Renal cortex interstitium (tissue), 11 donors: Measurements from ENCODE around the gene TERT. TPM values are rescaled to one million over a fixed set of nuclear protein-coding genes. Genes with fewer than 3 reads are reported as not detected.
A peak's percentile ranks its signal among the peaks of the same experiment; 100 is the strongest.
"Not testable (repeated sequence)": the region's sequence is repeated elsewhere in the genome, so short reads cannot be mapped to it uniquely, and the experiment has no call there.

Experiments
- DNase-seq, 11 donors: peaks; one replicate each; pipeline ENCODE4 v3.0.0-alpha.2; 2013; ENCODE audit warnings: low read depth in 9 of 11, low spot score in 4 of 11; ENCODE audit errors: extremely low read depth in 1 of 11
- polyA plus RNA-seq, 3 donors: library from polyadenylated mRNA; unstranded; fragments of 120-200 nt; gene quantifications; one replicate each; pipeline ENCODE4 v1.2.1, GENCODE V29; 2013; ENCODE audit not compliant: insufficient read length in 3 of 3

TERT gene
- polyA plus RNA-seq, 3 donors: 0.36 to 0.67 (median 0.56) TPM

DNA sequence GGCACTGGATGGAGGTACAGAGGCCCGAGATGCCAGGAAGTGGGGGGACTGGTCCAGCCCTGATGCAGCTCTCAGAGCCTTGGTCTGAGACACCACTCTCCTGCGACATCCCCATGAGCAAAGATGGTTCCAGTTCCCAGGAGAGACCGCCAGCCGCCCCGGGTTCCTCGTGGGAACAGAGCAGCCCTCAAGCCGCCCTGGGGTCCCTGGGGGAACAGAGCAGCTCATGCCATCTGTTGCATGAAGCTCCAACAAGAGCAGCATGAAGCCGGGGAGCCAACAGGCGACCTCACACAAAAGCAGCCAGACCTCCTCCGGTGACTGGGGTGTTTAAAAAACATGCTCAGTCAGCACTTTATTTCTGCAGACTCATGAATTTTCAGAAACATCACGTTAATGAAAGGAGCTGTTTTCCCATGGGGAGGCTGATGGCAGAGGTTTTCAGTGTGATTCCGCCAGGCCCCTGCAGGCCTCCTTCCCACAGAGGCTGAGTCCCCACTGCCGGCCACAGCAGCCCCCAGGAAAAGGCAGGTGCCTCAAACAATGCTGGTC is 63.4 kb downstream of the TERT start:
- DNase-seq: no peak

- DNase-seq: no peak
These were observed 64.3 kb downstream of the TERT start for GRCh38 chr5:1230551-1230950.

DNA sequence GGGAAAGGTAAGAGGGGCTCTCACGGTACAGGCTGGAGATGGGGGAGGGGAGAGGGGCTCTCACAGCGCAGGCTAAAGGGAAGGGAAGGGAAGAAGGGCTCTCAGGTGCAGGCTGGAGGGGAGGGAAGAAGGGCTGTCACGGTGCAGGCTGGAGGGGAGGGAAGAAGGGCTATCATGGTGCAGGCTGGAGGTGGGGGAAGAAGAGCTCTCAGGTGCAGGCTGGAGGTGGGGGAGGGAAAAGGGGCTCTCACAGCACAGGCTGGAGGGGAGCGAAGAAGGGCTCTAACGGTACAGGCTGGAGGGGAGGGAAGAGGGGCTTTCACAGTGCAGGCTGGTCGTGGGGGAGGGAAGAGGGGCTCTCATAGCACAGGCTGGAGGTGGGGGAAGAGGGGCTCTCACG is 65.0 kb downstream of the TERT start:
- DNase-seq: no peak

DNA sequence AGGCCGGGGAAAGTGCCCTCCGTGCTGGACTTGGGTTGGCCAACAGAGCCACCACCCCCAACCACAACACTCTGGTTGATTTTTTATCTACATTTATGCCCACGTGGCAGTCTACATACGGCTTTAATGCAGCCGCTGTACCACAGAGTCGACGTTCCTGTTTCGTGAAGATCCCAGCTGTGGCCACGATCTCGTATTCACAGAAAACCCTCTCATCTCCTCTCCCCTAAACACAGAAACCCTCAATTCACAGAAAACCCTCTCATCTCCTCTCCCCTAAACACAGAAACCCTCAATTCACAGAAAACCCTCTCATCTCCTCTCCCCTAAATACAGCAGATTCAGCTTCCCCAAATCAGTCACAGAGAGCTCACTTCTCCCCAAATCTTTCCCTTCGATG is 65.8 kb downstream of the TERT start:
- DNase-seq: not testable (repeated sequence)

DNA sequence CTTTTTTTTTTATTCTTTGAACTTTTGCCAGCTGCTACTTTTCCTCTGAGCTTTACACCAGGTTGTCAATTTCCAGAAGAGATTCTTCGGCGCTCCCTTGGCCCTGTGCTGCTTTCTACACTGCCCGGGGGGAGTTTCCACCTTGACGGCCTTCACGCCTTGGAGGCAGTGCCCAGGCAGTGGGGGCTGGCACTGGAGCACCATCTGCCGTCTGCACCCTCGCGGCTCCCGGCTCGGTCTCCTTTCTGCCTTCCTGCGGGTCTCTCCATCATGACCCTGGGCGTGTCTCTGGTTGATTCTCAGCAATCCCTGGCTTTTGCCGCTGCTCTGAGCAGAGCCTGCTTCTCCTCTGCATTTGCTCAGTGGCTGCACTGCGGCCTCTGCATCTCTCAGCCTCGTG is 66.7 kb downstream of the TERT start:
- no peak for DNase-seq

- peak in 9 of 11 donors; percentile 32 to 77 (median 54) for DNase-seq
These were observed 67.2 kb downstream of the TERT start for GRCh38 chr5:1227667-1228066.

DNA sequence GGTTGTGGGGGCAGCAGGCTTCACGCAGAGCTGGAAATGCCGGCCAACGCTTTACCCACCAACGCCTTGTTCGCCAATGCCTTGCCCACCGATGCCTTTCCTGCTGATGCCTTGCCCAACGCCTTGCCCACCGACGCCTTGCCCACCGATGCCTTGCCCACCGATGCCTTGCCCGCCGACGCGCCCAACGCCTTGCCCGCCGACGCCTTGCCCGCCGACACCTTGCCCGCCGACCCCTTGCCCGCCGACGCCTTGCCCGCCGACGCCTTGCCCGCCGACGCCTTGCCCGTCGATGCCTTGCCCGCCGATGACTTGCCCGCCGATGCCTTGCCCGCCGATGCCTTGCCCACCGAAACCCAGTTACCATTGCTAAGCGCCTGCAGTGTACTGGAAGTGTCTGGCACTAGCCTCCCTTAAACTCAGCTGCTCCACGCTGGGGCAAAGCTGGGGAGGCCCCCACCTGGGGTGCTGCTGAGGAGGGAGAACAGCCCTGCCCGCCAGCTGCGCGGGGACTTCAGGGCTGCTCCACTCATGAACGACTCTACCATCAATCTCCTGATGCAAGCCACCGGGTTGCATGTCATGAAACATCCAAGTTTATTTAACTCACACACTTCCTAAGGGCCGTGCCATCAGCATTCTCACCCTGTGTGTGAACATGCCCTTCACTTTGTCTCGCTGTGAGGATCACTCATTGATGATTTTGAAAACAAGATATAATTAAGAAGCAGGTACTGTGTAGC is 67.9 kb downstream of the TERT start:
- DNase-seq: no peak

DNA sequence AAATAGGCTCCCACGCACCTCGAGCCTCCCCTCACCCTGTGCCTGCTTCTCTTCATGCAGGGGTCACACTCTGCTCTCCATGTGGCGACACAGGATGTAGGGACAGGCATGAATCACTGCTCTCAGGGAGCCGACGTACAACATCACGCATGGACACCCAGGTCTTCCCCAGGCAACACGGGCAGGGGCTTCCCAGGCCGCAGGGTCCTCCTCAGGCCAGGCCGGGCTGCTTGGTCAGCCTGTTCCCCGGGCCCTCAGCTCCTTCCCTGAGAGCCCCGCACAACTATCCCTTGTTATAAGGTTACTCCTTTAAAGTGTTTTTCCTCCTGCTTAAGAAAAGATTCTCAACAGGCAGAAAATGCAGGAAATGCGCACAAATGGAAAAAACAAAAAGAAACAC is 68.6 kb downstream of the TERT start:
- no peak for DNase-seq

GRCh38 chr5:1225081-1225480 is 69.8 kb downstream of the TERT start, which contains the start of gene SLC6A18:
Gene SLC6A18, plus strand, starts transcription at chr5:1225381. Its CDS starts 97 bp downstream, at chr5:1225478.
- no peak for DNase-seq

DNA sequence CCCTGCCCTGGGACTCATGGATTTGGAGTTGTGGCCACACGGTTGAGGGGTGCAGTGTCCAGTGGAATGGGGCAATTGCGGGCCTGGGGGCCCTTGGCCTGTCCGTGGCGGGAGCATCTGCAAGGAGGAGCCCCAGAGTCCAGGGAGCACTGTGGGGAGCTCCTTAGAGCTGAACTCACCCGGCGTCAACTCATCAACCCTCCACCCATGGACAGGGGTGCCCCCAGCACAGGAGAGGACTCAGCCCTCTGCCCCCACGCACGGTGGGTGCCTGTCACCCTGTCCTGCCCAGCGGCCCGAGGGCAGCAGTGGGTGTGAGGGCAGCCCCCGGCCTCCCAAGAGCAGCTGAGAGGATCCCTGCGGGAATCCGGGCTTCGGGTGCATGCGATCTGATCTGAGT is 70.2 kb downstream of the TERT start:
- no peak for DNase-seq

- no peak for DNase-seq
These were observed 71.6 kb downstream of the TERT start for GRCh38 chr5:1223278-1223670.

- DNase-seq: no peak
These were observed 72.1 kb downstream of the TERT start for GRCh38 chr5:1222621-1223277.

DNA sequence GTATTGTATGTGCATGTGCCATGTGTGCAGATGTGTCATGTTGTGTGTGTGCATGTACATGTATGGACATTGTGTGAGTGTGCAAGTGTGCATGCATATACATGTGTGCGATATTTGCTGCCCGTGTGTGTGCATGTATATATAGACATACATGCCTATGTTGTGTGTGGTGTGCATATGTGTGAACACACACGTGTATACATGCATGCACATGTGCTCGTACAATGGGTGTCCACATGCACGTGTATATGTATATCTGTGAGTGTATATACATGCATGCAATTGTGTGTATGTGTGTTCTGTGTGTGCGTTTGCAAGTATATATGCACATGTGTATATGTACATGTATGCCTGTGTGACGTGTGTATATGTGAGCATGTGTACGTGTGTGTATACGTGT is 72.7 kb downstream of the TERT start:
- no peak for DNase-seq

DNA sequence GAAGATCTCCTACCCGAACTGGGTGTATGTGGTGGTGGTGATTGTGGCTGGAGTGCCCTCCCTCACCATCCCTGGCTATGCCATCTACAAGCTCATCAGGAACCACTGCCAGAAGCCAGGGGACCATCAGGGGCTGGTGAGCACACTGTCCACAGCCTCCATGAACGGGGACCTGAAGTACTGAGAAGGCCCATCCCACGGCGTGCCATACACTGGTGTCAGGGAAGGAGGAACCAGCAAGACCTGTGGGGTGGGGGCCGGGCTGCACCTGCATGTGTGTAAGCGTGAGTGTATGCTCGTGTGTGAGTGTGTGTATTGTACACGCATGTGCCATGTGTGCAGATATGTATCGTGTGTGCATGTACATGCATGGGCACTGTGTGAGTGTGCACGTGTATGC is 73.1 kb downstream of the TERT start:
- no peak for DNase-seq

DNA sequence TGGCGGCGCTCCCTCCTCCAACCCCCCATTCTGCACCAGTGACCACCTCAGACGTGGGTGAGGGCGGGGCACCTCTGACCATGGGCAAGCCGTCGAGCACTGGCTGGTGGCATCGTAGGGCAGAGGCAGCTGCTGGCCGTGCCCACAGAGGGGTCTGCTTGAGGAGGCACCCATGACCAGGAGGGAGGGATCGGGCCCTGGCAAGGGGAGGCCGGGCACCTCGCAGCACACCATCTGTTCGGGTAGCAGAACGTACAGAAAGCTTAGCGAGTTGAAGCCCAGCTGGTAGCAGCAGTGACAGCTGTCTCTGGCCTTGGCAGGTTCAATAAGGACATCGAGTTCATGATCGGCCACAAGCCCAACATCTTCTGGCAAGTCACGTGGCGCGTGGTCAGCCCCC is 74.0 kb downstream of the TERT start:
- DNase-seq: no peak

GRCh38 chr5:1220351-1220750 is 74.5 kb downstream of the TERT start:
- no peak for DNase-seq

DNA sequence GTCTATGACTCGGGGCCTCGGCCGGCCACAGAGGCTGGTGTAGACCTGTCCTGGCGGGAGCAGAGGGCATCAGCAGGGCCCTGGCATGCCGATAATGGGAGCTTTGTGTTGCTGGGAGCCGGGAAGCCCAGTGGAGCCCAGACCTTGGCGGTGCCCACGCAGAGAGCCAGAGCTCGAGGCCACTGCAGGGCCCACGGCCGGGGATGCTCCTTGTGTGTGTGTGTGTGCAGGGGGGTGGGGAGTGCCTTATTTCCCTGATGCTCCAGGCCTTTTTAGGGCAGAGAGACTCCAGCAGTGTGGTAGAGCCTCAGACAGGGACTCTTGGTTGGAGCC is 75.1 kb downstream of the TERT start:
- no peak for DNase-seq

DNA sequence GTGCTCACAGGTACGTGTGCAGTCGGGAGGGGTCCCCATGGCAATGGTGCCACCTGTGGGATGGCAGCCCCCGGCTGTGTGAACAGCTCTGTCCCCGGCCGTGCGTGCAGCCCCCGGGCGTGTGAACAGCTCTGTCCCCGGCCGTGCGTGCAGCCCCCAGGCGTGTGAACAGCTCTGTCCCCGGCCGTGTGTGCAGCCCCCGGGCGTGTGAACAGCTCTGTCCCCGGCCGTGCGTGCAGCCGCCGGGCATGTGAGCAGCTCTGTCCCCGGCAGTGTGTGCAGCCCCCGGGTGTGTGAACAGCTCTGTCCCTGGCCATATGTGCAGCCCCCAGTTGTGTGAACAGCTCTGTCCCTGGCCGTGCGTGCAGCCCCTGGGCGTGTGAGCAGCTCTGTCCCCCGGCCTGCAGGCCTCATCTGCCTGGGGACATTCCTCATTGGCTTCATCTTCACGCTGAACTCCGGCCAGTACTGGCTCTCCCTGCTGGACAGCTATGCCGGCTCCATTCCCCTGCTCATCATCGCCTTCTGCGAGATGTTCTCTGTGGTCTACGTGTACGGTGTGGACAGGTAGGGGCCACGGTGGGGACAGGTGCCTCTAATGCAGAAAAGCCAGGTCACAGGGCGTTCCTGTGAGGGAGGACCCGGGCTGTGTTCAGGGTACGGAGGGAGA is 75.6 kb downstream of the TERT start:
- DNase-seq: no peak

DNA sequence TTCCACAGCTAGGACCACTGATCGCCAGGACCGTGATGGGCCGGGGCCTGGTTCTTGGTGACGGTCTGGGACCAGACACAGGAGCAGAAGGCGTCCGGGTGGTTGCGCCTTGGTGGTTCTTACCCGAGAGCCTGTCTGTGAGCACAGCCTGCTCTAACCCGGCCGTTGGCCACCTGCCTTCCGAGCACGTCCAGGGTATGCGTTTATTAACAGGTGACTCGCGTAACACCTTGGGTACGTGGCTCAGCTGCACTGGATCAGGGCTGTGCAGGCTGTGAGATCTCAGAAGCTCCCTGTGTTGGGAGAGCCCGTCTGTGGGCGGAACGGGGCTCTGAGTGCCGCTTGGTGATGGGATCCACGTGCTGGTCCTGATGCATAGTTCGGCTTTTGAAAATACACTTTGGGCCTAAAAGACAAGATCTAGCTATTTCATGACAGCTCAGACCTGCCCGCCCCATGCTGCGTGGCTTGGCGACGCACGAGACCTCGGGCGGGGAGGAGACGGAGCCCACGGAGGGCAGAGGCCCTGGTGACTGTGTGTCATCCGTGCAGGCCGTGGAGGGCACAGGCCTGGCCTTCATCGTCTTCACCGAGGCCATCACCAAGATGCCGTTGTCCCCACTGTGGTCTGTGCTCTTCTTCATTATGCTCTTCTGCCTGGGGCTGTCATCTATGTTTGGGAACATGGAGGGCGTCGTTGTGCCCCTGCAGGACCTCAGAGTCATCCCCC is 76.4 kb downstream of the TERT start:
- no peak for DNase-seq
